Natural killer cell (primary cell): Measurements from ENCODE around the gene MAD2L2. TPM values are rescaled to one million over a fixed set of nuclear protein-coding genes. Genes with fewer than 3 reads are reported as not detected.

Experiments used
- ATAC-seq, 3 donors: fragments of 150-1000 bp in 2 of 3; fragments of 200-7000 bp in 1 of 3; cut with Tn5 transposase; 1 replicate in 1 of 3; 2 replicates in 2 of 3; pipeline ENCODE4 v1.10.0; 2021; ENCODE audit warnings: mild to moderate bottlenecking in 2 of 3, moderate library complexity in 2 of 3
- DNase-seq, 2 donors: peaks; one replicate each; pipeline versions ENCODE4 v3.0.0 to v3.0.0-alpha.2; 2013 to 2021; ENCODE audit warnings: mixed read lengths in 1 of 2
- H3K27ac ChIP-seq: one replicate; pipeline ENCODE4 v1.5.1; 2013; ENCODE audit warnings: mild to moderate bottlenecking, low read length
- H3K27me3 ChIP-seq: one replicate; pipeline ENCODE4 v1.6.1; 2013; ENCODE audit warnings: low read length; ENCODE audit not compliant: control insufficient read depth, insufficient read depth
- H3K36me3 ChIP-seq: one replicate; pipeline ENCODE4 v1.6.1; 2013; ENCODE audit warnings: low read length; ENCODE audit not compliant: control insufficient read depth, insufficient read depth
- H3K4me1 ChIP-seq: one replicate; pipeline ENCODE4 v1.6.1; 2013; ENCODE audit warnings: low read length; ENCODE audit not compliant: control insufficient read depth, insufficient read depth
- H3K4me3 ChIP-seq: one replicate; pipeline ENCODE4 v1.5.1; 2013; ENCODE audit warnings: low read length
- H3K9me3 ChIP-seq: one replicate; pipeline ENCODE4 v1.6.1; 2013; ENCODE audit warnings: low read length; ENCODE audit not compliant: control insufficient read depth, insufficient read depth
- H3K27ac Mint-ChIP-seq, 2 donors: one replicate each; pipeline ENCODE4 v1.8.0; 2022; ENCODE audit warnings: mild to moderate bottlenecking in 2 of 2, mixed read lengths in 2 of 2, moderate library complexity in 1 of 2
- H3K27me3 Mint-ChIP-seq, 2 donors: one replicate each; pipeline ENCODE4 v1.8.0; 2022; ENCODE audit warnings: low read depth in 2 of 2, mixed read lengths in 2 of 2
- H3K36me3 Mint-ChIP-seq: one replicate; pipeline ENCODE4 v1.8.0; 2022; ENCODE audit warnings: mixed read lengths
- H3K4me1 Mint-ChIP-seq, 2 donors: one replicate each; pipeline ENCODE4 v1.8.0; 2022; ENCODE audit warnings: mixed read lengths in 2 of 2
- H3K4me3 Mint-ChIP-seq: one replicate; pipeline ENCODE4 v1.8.0; 2022; ENCODE audit warnings: mild to moderate bottlenecking, moderate library complexity, mixed read lengths
- H3K9me3 Mint-ChIP-seq, 2 donors: one replicate each; pipeline ENCODE4 v1.8.0; 2022; ENCODE audit warnings: mixed read lengths in 2 of 2
- WGBS: methylation state at CpG from one replicate; pipeline ENCODE4 v1.1.7; 2013; ENCODE audit warnings: missing lambda C conversion rate; ENCODE audit not compliant: insufficient coverage; 5-methylcytosine and 5-hydroxymethylcytosine counted together
- intact Hi-C: fragments of 100-400 bp; cut with micrococcal nuclease; formaldehyde crosslinking; loops from one replicate; pipeline ENCODE4 v1.14.2; 2022
- total RNA-seq, 4 donors: library from RNA; stranded (reverse); fragments of 120-200 nt in 1 of 4; gene quantifications; one replicate each; pipeline versions ENCODE4 v1.2.3 to v1.2.4, GENCODE V29; 2013 to 2022
- TF ChIP-seq, protein P1 (sequence below): fragments of 200-600 bp; IDR thresholded peaks from one replicate; pipeline ENCODE4 v1.8.0; 2022; ENCODE audit warnings: antibody characterized with exemption

Gene MAD2L2
- total RNA-seq, 3 donors from 2014 or later (not counting 1 experiment from before 2014, with no cell fraction given): 50.6 to 66.0 (median 60.4) TPM

DNA sequence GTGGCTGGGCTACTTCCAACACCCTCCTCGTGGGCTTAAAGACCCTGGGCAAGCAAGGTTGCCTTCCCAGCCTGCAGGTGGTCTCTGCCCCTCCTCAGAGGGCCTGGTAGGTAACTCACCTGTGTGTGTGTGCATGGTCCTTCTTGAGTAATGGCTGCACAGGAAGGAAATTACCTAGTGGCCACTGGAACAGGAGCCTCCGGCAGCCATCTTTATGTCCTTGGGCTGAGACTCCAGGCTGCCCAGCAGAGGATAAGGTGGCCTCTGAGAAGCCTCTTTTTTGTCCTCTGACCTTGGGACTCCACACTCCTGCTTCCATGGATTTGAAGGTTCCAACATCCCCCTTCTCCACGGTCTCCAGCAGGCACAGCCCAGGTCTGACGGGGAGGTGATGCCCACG, 30.5 kb upstream of the MAD2L2 start:
- Histone ChIP-seq H3K27ac (no peak overlapping the region), H3K27me3 (no peaks in the 10 kb centered on the region), H3K36me3 (no peaks in the 10 kb centered on the region), H3K4me3 (no peak overlapping the region), H3K4me1 (no peaks in the 10 kb centered on the region), H3K9me3 (no peaks in the 10 kb centered on the region)
- no peak for DNase-seq
- Mint-ChIP-seq H3K27me3 (no peaks in the 10 kb centered on the region), H3K4me3 (no peak overlapping the region), H3K9me3 (no peaks in the 10 kb centered on the region), H3K36me3 (no peaks in the 10 kb centered on the region), H3K27ac (no peak overlapping the region), H3K4me1 (peaks cover 0 to 5% of the 10 kb centered on the region in 2 donors)
- TF ChIP-seq, protein P1, sequence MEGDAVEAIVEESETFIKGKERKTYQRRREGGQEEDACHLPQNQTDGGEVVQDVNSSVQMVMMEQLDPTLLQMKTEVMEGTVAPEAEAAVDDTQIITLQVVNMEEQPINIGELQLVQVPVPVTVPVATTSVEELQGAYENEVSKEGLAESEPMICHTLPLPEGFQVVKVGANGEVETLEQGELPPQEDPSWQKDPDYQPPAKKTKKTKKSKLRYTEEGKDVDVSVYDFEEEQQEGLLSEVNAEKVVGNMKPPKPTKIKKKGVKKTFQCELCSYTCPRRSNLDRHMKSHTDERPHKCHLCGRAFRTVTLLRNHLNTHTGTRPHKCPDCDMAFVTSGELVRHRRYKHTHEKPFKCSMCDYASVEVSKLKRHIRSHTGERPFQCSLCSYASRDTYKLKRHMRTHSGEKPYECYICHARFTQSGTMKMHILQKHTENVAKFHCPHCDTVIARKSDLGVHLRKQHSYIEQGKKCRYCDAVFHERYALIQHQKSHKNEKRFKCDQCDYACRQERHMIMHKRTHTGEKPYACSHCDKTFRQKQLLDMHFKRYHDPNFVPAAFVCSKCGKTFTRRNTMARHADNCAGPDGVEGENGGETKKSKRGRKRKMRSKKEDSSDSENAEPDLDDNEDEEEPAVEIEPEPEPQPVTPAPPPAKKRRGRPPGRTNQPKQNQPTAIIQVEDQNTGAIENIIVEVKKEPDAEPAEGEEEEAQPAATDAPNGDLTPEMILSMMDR: no peak
- intact Hi-C loops: no loop called here
- WGBS: 92% methylated on average over 5 of the region's 5 CpGs
- ATAC-seq: no peak

DNA sequence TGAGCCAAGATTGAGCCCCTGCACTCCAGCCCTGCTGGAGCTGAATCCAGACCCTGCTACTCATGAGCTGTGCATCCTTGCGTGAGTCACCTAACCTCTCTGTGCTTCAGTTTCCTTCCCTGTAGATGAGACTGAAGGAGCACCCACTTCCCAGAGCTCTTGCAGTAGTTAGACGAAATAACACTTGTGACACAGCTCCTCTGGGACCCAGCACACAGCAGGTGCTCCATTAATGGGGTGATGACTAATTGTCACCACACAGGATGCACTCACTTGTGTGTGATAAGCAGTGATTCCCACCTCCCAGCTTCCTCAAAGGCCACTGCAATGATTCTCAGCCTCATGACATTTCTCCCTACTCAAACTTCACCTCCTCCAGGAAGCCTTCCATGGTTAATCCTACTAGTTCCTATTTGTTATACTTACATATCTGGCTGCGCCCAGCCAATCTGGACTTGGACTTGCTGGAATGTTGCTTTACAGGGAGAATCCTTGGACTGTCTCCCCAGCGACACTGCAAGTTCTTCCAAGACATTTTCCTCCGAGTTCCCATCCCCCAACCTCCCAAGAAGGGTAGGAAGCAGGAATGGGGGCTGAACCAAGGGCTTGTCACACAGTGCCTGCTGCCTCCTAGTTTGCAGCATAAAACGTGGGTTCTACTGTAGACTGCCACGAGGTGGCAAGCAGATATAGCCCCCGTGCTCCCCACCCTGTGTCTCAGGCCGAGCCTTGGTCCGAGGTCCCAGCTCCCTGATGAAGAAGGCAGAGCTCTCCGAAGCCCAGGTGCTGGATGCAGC, 27.8 kb upstream of the MAD2L2 start:
- H3K9me3 Mint-ChIP-seq: no peaks in the 10 kb centered on the region
- H3K27me3 ChIP-seq: peaks cover 3% of the 10 kb centered on the region
- H3K36me3 ChIP-seq: no peaks in the 10 kb centered on the region
- peaks cover 0 to 9% of the 10 kb centered on the region in 2 donors for H3K4me1 Mint-ChIP-seq
- H3K36me3 Mint-ChIP-seq: no peaks in the 10 kb centered on the region
- H3K4me3 ChIP-seq: no peak overlapping the region
- H3K27ac Mint-ChIP-seq: no peak overlapping the region
- WGBS: 83% methylated on average over 11 of the region's 11 CpGs
- no peak for ATAC-seq
- H3K9me3 ChIP-seq: no peaks in the 10 kb centered on the region
- H3K27ac ChIP-seq: no peak overlapping the region
- no peak for DNase-seq
- TF ChIP-seq, protein P1: no peak
- H3K27me3 Mint-ChIP-seq: no peaks in the 10 kb centered on the region
- intact Hi-C loops: no loop called here
- no peak overlapping the region for H3K4me3 Mint-ChIP-seq
- H3K4me1 ChIP-seq: no peaks in the 10 kb centered on the region

DNA sequence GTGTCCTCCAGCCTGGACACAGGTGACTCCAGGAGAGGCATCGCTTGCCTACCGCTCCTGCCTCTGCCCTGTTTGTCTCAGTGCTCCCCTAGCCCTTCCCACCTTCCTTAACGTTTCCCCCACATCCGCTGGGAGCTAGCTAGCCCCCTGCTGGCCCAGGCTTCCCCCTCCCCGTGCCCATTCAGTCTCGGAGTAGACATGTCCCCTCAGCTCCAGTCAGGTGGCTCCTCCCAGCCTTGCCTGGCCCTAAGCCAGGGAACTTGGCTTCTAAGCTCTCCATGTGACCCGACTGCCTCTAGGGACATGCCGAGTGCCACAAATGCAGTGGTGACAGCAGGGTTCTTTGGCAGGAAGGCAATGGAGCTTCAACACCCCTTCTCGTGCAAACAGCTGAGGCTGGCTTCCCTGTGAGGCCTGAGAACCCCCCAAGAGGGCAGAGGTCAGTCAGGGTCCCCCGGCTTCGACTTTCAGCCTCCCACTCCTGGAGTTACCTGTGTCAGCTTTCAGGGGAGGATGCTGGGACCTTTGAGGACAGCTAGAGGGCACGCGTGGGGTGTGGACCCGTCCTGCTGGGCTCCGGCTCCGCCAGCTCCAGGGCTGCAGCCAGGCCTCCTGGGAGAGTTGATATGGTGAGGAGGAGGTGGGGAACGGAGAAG, 26.8 kb upstream of the MAD2L2 start:
- intact Hi-C loops: no loop called here
- WGBS: 60% methylated on average over 17 of the region's 17 CpGs
- H3K4me1 ChIP-seq: no peaks in the 10 kb centered on the region
- H3K27ac Mint-ChIP-seq: no peak overlapping the region
- TF ChIP-seq, protein P1: no peak
- no peaks in the 10 kb centered on the region for H3K9me3 Mint-ChIP-seq
- no peaks in the 10 kb centered on the region for H3K27me3 Mint-ChIP-seq
- H3K27ac ChIP-seq: no peak overlapping the region
- ATAC-seq: no peak
- no peaks in the 10 kb centered on the region for H3K9me3 ChIP-seq
- no peak for DNase-seq
- no peak overlapping the region for H3K4me3 ChIP-seq
- no peaks in the 10 kb centered on the region for H3K36me3 Mint-ChIP-seq
- no peaks in the 10 kb centered on the region for H3K36me3 ChIP-seq
- peaks cover 4% of the 10 kb centered on the region for H3K27me3 ChIP-seq
- peaks cover 0 to 14% of the 10 kb centered on the region in 2 donors for H3K4me1 Mint-ChIP-seq
- H3K4me3 Mint-ChIP-seq: no peak overlapping the region
